ENCODE data around the gene PSMC6.

Gene PSMC6

DNA sequence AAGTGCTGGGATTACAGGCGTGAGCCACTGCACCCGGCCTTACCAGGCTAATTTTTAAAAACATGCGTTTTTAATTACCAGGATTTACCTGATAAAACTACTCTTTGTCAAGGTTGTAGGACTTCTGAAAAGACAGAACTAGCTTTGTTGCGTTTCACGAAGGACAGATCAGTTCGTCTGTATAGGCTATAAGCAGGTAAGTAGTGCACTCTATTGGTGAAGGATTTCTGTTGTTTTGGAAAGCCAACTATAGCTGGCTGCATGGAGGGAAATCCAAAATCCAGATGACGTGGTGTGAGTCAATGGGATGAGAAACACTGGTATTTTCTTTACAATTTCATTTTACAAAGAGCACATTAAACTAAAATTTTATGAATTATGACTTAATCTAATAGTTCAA, 69.8 kb downstream of the PSMC6 start:
- Histone ChIP-seq H3K36me3 (ENCODE audit: control insufficient read depth, insufficient read depth, low read length) (peaks cover 3% of the 10 kb centered on the region), H3K9me3 (ENCODE audit: control insufficient read depth, low read length) (no peaks in the 10 kb centered on the region), H3K4me3 (ENCODE audit: insufficient read depth, low read depth, low read length) (no peak overlapping the region), H3K27ac (ENCODE audit: insufficient read depth, low read depth, low read length, poor library complexity, severe bottlenecking) (no peak overlapping the region), H3K4me1 (ENCODE audit: control insufficient read depth, insufficient read depth, low read length) (no peaks in the 10 kb centered on the region), H3K27me3 (ENCODE audit: control insufficient read depth, insufficient read depth, low read length, poor library complexity, severe bottlenecking) (no peaks in the 10 kb centered on the region)
- WGBS, 2 experiments, result 91 to 97% methylated on average over 7 of the region's 7 CpGs

Measured in ectodermal cell (in vitro differentiated cells).